OCI-LY7 (cell line): ENCODE measurements around the gene PRRX2. TPM values are rescaled to one million over a fixed set of nuclear protein-coding genes. Genes with fewer than 3 reads are reported as not detected.

Source experiments
- BruUV-seq: library from RNA; stranded (reverse); fragments of 400-500 nt; replicated peaks from 2 replicates; lab custom pipeline; 2021; lab: Mats Ljungman, UMichigan
- CTCF ChIA-PET: fragments of 300-600 bp; sonication (Branson Sonifier 250); formaldehyde crosslinking; loops from one replicate; lab custom pipeline; 2022; ENCODE audit warnings: antibody characterized with exemption; ENCODE audit not compliant: unreplicated experiment; lab: Charles Lee
- POLR2A ChIA-PET: fragments of 300-600 bp; sonication (Branson Sonifier 250); formaldehyde crosslinking; loops from one replicate; lab custom pipeline; 2022; ENCODE audit warnings: antibody characterized with exemption; lab: Charles Lee
- DNase-seq: peaks from one replicate; pipeline ENCODE4 v3.0.0-alpha.2; 2015; ENCODE audit warnings: low spot score
- H2AFZ ChIP-seq: fragments of 200-600 bp; sonication (generic), shearing (Covaris generic); 2 replicates; pipeline ENCODE4 v1.6.1; 2014; ENCODE audit warnings: mild to moderate bottlenecking, antibody characterized with exemption, low read length, moderate library complexity
- H3K27ac ChIP-seq: fragments of 200-600 bp; sonication (generic); 2 replicates; pipeline ENCODE4 v1.5.1; 2014; ENCODE audit warnings: mixed run types, low read depth, mild to moderate bottlenecking, moderate library complexity, low read length, inconsistent platforms; ENCODE audit not compliant: poor library complexity, severe bottlenecking
- H3K36me3 ChIP-seq: fragments of 200-600 bp; sonication (generic); 2 replicates; pipeline ENCODE4 v1.6.1; 2014; ENCODE audit warnings: mild to moderate bottlenecking, antibody characterized with exemption, low read length, moderate library complexity, mixed read lengths; ENCODE audit not compliant: insufficient read depth
- H3K4me1 ChIP-seq: fragments of 200-600 bp; sonication (generic); 2 replicates; pipeline ENCODE4 v1.5.1; 2014; ENCODE audit warnings: mild to moderate bottlenecking, low read length; ENCODE audit not compliant: insufficient read depth, poor library complexity, severe bottlenecking
- H3K4me2 ChIP-seq: fragments of 200-600 bp; sonication (generic); 2 replicates; pipeline ENCODE4 v1.6.1; 2014; ENCODE audit warnings: mild to moderate bottlenecking, low read length
- H3K4me3 ChIP-seq: fragments of 200-600 bp; sonication (generic); 2 replicates; pipeline ENCODE4 v1.5.1; 2014; ENCODE audit warnings: mild to moderate bottlenecking, low read depth, low read length; ENCODE audit not compliant: poor library complexity, severe bottlenecking
- H3K79me2 ChIP-seq: fragments of 200-600 bp; sonication (generic); 2 replicates; pipeline ENCODE4 v1.6.1; 2016; ENCODE audit warnings: low read depth, mild to moderate bottlenecking, low read length, moderate library complexity, mixed read lengths; ENCODE audit not compliant: insufficient read depth
- H3K9me2 ChIP-seq: fragments of 200-600 bp; sonication (generic); 2 replicates; pipeline ENCODE4 v1.6.1; 2016; ENCODE audit warnings: mild to moderate bottlenecking, low read length, mixed read lengths; ENCODE audit not compliant: insufficient read depth
- H3K9me3 ChIP-seq: fragments of 200-600 bp; sonication (generic); 2 replicates; pipeline ENCODE4 v1.6.1; 2014; ENCODE audit warnings: mild to moderate bottlenecking, mixed run types, low read length, mixed read lengths
- H4K20me1 ChIP-seq: fragments of 200-600 bp; sonication (generic); 2 replicates; pipeline ENCODE4 v1.6.1; 2014; ENCODE audit warnings: mild to moderate bottlenecking, antibody characterized with exemption, low read length, moderate library complexity, mixed read lengths; ENCODE audit not compliant: insufficient read depth
- EZH2phosphoT487 ChIP-seq: fragments of 200-600 bp; sonication (generic); IDR thresholded peaks from 2 replicates; pipeline ENCODE4 v1.6.1; 2018; ENCODE audit warnings: low read depth, borderline replicate concordance, mild to moderate bottlenecking, mixed run types, antibody characterized with exemption, low read length, moderate library complexity, mixed read lengths
- intact Hi-C: fragments of 100-400 bp; cut with micrococcal nuclease; formaldehyde crosslinking; loops from one replicate; pipeline ENCODE4 v1.10.0; 2022; ENCODE audit not compliant: unreplicated experiment
- total RNA-seq, 2 experiments: library from RNA; depleted of rRNA in 1 of 2; stranded (reverse); fragments of >200 nt in 1 of 2; shearing (Covaris generic) in 1 of 2; gene quantifications; 2 replicates each; pipeline ENCODE4 v1.2.3, GENCODE V29; 2014 to 2022
- TF ChIP-seq, protein P1 (sequence below): fragments of 200-600 bp; sonication (generic); conservative IDR thresholded peaks from 2 replicates; pipeline ENCODE4 v1.5.1; 2014; ENCODE audit warnings: mild to moderate bottlenecking, antibody characterized with exemption, low read length, moderate library complexity, mixed read lengths

Gene PRRX2
- total RNA-seq, 2 experiments from 2014 or later = not detected

GRCh38 chr9:129696944-129697655 is 31.7 kb downstream of the PRRX2 start:
- no peaks in the 10 kb centered on the region for H3K9me3 ChIP-seq
- no peak overlapping the region for H2AFZ ChIP-seq
- no peaks in the 10 kb centered on the region for H3K9me2 ChIP-seq
- intact Hi-C loops = no loop called here
- TF ChIP-seq, protein P1, sequence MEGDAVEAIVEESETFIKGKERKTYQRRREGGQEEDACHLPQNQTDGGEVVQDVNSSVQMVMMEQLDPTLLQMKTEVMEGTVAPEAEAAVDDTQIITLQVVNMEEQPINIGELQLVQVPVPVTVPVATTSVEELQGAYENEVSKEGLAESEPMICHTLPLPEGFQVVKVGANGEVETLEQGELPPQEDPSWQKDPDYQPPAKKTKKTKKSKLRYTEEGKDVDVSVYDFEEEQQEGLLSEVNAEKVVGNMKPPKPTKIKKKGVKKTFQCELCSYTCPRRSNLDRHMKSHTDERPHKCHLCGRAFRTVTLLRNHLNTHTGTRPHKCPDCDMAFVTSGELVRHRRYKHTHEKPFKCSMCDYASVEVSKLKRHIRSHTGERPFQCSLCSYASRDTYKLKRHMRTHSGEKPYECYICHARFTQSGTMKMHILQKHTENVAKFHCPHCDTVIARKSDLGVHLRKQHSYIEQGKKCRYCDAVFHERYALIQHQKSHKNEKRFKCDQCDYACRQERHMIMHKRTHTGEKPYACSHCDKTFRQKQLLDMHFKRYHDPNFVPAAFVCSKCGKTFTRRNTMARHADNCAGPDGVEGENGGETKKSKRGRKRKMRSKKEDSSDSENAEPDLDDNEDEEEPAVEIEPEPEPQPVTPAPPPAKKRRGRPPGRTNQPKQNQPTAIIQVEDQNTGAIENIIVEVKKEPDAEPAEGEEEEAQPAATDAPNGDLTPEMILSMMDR = no peak
- TF ChIP-seq EZH2phosphoT487 = no peak
- ChIA-PET CTCF (no interaction called here), POLR2A (interaction anchor here (0.7 kb wide), 1 partner anchor 1157 kb away, joined by 3 read pairs; no protein-coding TSS in a partner anchor)
- no peak overlapping the region for H3K4me3 ChIP-seq
- no peaks in the 10 kb centered on the region for H3K36me3 ChIP-seq
- DNase-seq = no peak
- no peaks in the 10 kb centered on the region for H3K79me2 ChIP-seq
- no peaks in the 10 kb centered on the region for H3K4me1 ChIP-seq
- H3K4me2 ChIP-seq = no peak overlapping the region
- H3K27ac ChIP-seq = no peak overlapping the region
- H4K20me1 ChIP-seq = no peaks in the 10 kb centered on the region
- no TSS peak for BruUV-seq

- H4K20me1 ChIP-seq = no peaks in the 10 kb centered on the region
- H3K36me3 ChIP-seq = no peaks in the 10 kb centered on the region
- no peaks in the 10 kb centered on the region for H3K9me2 ChIP-seq
- H3K27ac ChIP-seq = no peak overlapping the region
- no peaks in the 10 kb centered on the region for H3K9me3 ChIP-seq
- no peak overlapping the region for H2AFZ ChIP-seq
- no peaks in the 10 kb centered on the region for H3K79me2 ChIP-seq
- TF ChIP-seq, protein P1 = no peak
- TF ChIP-seq EZH2phosphoT487 = no peak
- CTCF ChIA-PET = no interaction called here
- no TSS peak for BruUV-seq
- H3K4me2 ChIP-seq = no peak overlapping the region
- DNase-seq = no peak
- intact Hi-C loops = no loop called here
- no peak overlapping the region for H3K4me3 ChIP-seq
- no peaks in the 10 kb centered on the region for H3K4me1 ChIP-seq
- POLR2A ChIA-PET = interaction anchor here (0.6 kb wide), 2 partner anchors 88 to 96 kb away, joined by 3 to 5 read pairs; no protein-coding TSS in a partner anchor
Observed at GRCh38 chr9:129697656-129698253, 32.3 kb downstream of the PRRX2 start.
